ENCODE data around the gene ATP5F1D. TPM values are rescaled to one million over a fixed set of nuclear protein-coding genes. Genes with fewer than 3 reads are reported as not detected.

ATP5F1D gene
- total and polyA plus RNA-seq, 2 donors (not counting 1 experiment from before 2014, with no cell fraction given): 150 to 166 TPM

GRCh38 chr19:1267477-1268225, 26.1 kb downstream of the ATP5F1D start:
- no peaks in the 10 kb centered on the region for H3K27me3 ChIP-seq (replicated peaks in 1 of 4; ENCODE audit: control extremely low read depth in 1 of 4, control insufficient read depth in 3 of 4, insufficient read depth in 4 of 4, low read length in 3 of 4)
- peak overlapping the region in 1 of 5 experiments; percentile 64 for H3K4me3 ChIP-seq (ENCODE audit: control extremely low read depth in 1 of 5, extremely low read depth in 1 of 5, insufficient read depth in 1 of 5, low read depth in 2 of 5, low read length in 4 of 5)
- H3K4me1 Mint-ChIP-seq: peaks cover 82% of the 10 kb centered on the region

More at GRCh38 chr19:1267477-1268225, 26.1 kb downstream of the ATP5F1D start:
- peaks cover 73 to 86% of the 10 kb centered on the region in 2 donors for H3K4me1 ChIP-seq (ENCODE audit: control insufficient read depth in 2 of 2, insufficient read depth in 2 of 2, low read length in 2 of 2)
- no peak overlapping the region for H2AFZ ChIP-seq (ENCODE audit: insufficient read depth, low read depth, low read length, poor library complexity, severe bottlenecking)
- H3K9me3 ChIP-seq (ENCODE audit: control extremely low read depth in 1 of 3, control insufficient read depth in 2 of 3, insufficient read depth in 1 of 3, low read length in 2 of 3): no peaks in the 10 kb centered on the region
- no peak overlapping the region for H3K27ac ChIP-seq (ENCODE audit: low read length in 2 of 2)
- Mint-ChIP-seq H3K9me3 (ENCODE audit: insufficient read depth) (no peaks in the 10 kb centered on the region), H3K27me3 (no peaks in the 10 kb centered on the region), H3K27ac (peak overlapping the region; percentile 95), H3K4me3 (peak overlapping the region; percentile 95)
- H3K79me2 ChIP-seq (ENCODE audit: control insufficient read depth, insufficient read depth, low read length): peaks cover 53% of the 10 kb centered on the region
- WGBS (ENCODE audit: insufficient coverage): 33% methylated on average over 25 of the region's 35 CpGs
- CTCF ChIA-PET: interaction anchor here (2.9 to 10.0 kb wide), 3 partner anchors 14 to 24 kb away, joined by 31 to 658 read pairs (median 113); partner anchors contain the start of gene ATP5F1D
- H3K36me3 ChIP-seq (replicated peaks in 1 of 2; ENCODE audit: control extremely low read depth in 1 of 2, control insufficient read depth in 1 of 2, extremely low read depth in 1 of 2, insufficient read depth in 2 of 2, low read length in 1 of 2): peaks cover 3 to 28% of the 10 kb centered on the region in 2 experiments
- H4K20me1 ChIP-seq (ENCODE audit: control insufficient read depth, insufficient read depth, low read length, poor library complexity, severe bottlenecking): peaks cover 53% of the 10 kb centered on the region
- peak; percentile 60 for DNase-seq
- ATAC-seq (ENCODE audit: low read depth): no peak
- POLR2A ChIA-PET: interaction anchor here (5.4 to 11.0 kb wide), 3 partner anchors 11 to 24 kb away, joined by 33 to 402 read pairs (median 305); partner anchors contain the start of genes ATP5F1D and MIDN
- peak overlapping the region; percentile 57 for H3K9ac ChIP-seq (ENCODE audit: low read length)
- intact Hi-C loops (cut with micrococcal nuclease): loop anchor here (2.0 to 5.0 kb wide), 2 partner anchors 165 to 223 kb away; partner anchors contain the start of genes GPX4, PCSK4 and REEP6
- TF ChIP-seq CTCF (IDR thresholded peaks at IDR 0.05) (no peak), EZH2 (IDR thresholded peaks at IDR 0.05; ENCODE audit: borderline replicate concordance, insufficient read depth, low read depth, low read length, poor library complexity, severe bottlenecking) (no peak)
- H3K4me2 ChIP-seq (replicated peaks; ENCODE audit: low read depth, low read length, poor library complexity, severe bottlenecking): peak overlapping the region; percentile 83
